WTC11 (cell line): ENCODE data around the gene UPF3A. TPM values are rescaled to one million over a fixed set of nuclear protein-coding genes. Genes with fewer than 3 reads are reported as not detected.

ENCODE experiments used
- ATAC-seq: fragments of 200-7000 bp; cut with Tn5 transposase; 2 replicates; pipeline ENCODE4 v1.10.0; 2021; ENCODE audit warnings: mild to moderate bottlenecking, moderate library complexity
- CTCF ChIA-PET: fragments of 300-600 bp; sonication (Branson Sonifier 250); formaldehyde crosslinking; loops from one replicate; lab custom pipeline; 2021; ENCODE audit warnings: antibody characterized with exemption; lab: Charles Lee
- POLR2A ChIA-PET: fragments of 350-600 bp; sonication (Branson Sonifier 250); formaldehyde crosslinking; loops from one replicate; lab custom pipeline; 2021; ENCODE audit warnings: antibody characterized with exemption; lab: Charles Lee
- DNase-seq: peaks from one replicate; pipeline ENCODE4 v3.0.0; 2021; ENCODE audit warnings: low spot score
- H3K27ac Mint-ChIP-seq: 2 replicates; pipeline ENCODE4 v1.8.0; 2021; ENCODE audit warnings: mixed read lengths
- H3K27me3 Mint-ChIP-seq: 2 replicates; pipeline ENCODE4 v1.8.0; 2021; ENCODE audit warnings: low read depth, mild to moderate bottlenecking, moderate library complexity, mixed read lengths
- H3K36me3 Mint-ChIP-seq: 2 replicates; pipeline ENCODE4 v1.8.0; 2021; ENCODE audit warnings: mixed read lengths
- H3K4me1 Mint-ChIP-seq: 2 replicates; pipeline ENCODE4 v1.8.0; 2022; ENCODE audit warnings: mixed read lengths
- H3K4me3 Mint-ChIP-seq: 2 replicates; pipeline ENCODE4 v1.8.0; 2021; ENCODE audit warnings: mild to moderate bottlenecking, moderate library complexity, mixed read lengths
- H3K9me3 Mint-ChIP-seq: 2 replicates; pipeline ENCODE4 v1.8.0; 2021; ENCODE audit warnings: mixed read lengths
- ATF6 ChIP-seq: sonication (generic); formaldehyde crosslinking; IDR thresholded peaks from 2 replicates; pipeline ENCODE4 v1.8.1; 2023; ENCODE audit warnings: mild to moderate bottlenecking, missing genetic modification reagents
- CREM ChIP-seq: sonication (generic); formaldehyde crosslinking; IDR thresholded peaks from 2 replicates; pipeline ENCODE4 v1.8.1; 2022; ENCODE audit warnings: mild to moderate bottlenecking, missing genetic modification reagents, moderate library complexity
- FOXK1 ChIP-seq: sonication (generic); formaldehyde crosslinking; IDR thresholded peaks from 2 replicates; pipeline ENCODE4 v1.8.0; 2022; ENCODE audit warnings: mild to moderate bottlenecking, moderate library complexity, missing genetic modification reagents
- FOXP1 ChIP-seq: sonication (generic); formaldehyde crosslinking; IDR thresholded peaks from 2 replicates; pipeline ENCODE4 v1.8.0; 2022; ENCODE audit warnings: missing genetic modification reagents, mild to moderate bottlenecking, moderate library complexity, borderline replicate concordance
- HMGA2 ChIP-seq: fragments of 250-450 bp; sonication (Bioruptor Pico); IDR thresholded peaks from 2 replicates; pipeline ENCODE4 v1.4.0; 2021; ENCODE audit warnings: mild to moderate bottlenecking, moderate library complexity
- MAX ChIP-seq: sonication (generic); formaldehyde crosslinking; IDR thresholded peaks from 2 replicates; pipeline ENCODE4 v1.8.0; 2022; ENCODE audit warnings: mild to moderate bottlenecking, missing genetic modification reagents
- MXD4 ChIP-seq: fragments of 250-450 bp; sonication (Bioruptor Pico); IDR thresholded peaks from 2 replicates; pipeline ENCODE4 v1.8.0; 2021; ENCODE audit warnings: mild to moderate bottlenecking, moderate library complexity, borderline replicate concordance
- NFATC4 ChIP-seq: fragments of 250-450 bp; sonication (Bioruptor Pico); IDR thresholded peaks from 2 replicates; pipeline ENCODE4 v1.9.0; 2021; ENCODE audit warnings: mild to moderate bottlenecking
- NFE2L1 ChIP-seq: sonication (generic); formaldehyde crosslinking; IDR thresholded peaks from 2 replicates; pipeline ENCODE4 v1.8.1; 2023; ENCODE audit warnings: missing genetic modification reagents
- SP1 ChIP-seq: sonication (generic); formaldehyde crosslinking; conservative IDR thresholded peaks from 2 replicates; pipeline ENCODE4 v1.8.1; 2022; ENCODE audit warnings: missing genetic modification reagents
- TEAD4 ChIP-seq: sonication (generic); formaldehyde crosslinking; IDR thresholded peaks from 2 replicates; pipeline ENCODE4 v1.8.0; 2022; ENCODE audit warnings: mild to moderate bottlenecking, missing genetic modification reagents
- total RNA-seq: library from RNA; stranded (reverse); gene quantifications from 3 replicates; pipeline ENCODE4 v1.2.3, GENCODE V29; 2021
- TF ChIP-seq, protein P1 (sequence below): fragments of 250-450 bp; sonication (Bioruptor Pico); IDR thresholded peaks from 2 replicates; pipeline ENCODE4 v2.1.2; 2022; ENCODE audit warnings: mild to moderate bottlenecking, moderate library complexity
- TF ChIP-seq, protein P2 (sequence below): sonication (generic); formaldehyde crosslinking; IDR thresholded peaks from 2 replicates; pipeline ENCODE4 v1.8.1; 2022; ENCODE audit warnings: low read depth, missing genetic modification reagents, borderline replicate concordance
- TF ChIP-seq, protein P3 (sequence below): sonication (generic); formaldehyde crosslinking; IDR thresholded peaks from 2 replicates; pipeline ENCODE4 v1.8.0; 2022; ENCODE audit warnings: mild to moderate bottlenecking, missing genetic modification reagents
- TF ChIP-seq, protein P4 (sequence below): sonication (generic); formaldehyde crosslinking; IDR thresholded peaks from 2 replicates; pipeline ENCODE4 v1.8.1; 2022; ENCODE audit warnings: mild to moderate bottlenecking, moderate library complexity, missing genetic modification reagents
- TF ChIP-seq, protein P5 (sequence below): fragments of 250-450 bp; sonication (Bioruptor Pico); IDR thresholded peaks from 2 replicates; pipeline ENCODE4 v1.8.0; 2021; ENCODE audit warnings: mild to moderate bottlenecking
- TF ChIP-seq, protein P6 (sequence below): fragments of 200-600 bp; IDR thresholded peaks from 2 replicates; pipeline ENCODE4 v1.8.0; 2022; ENCODE audit warnings: antibody characterized with exemption

Gene UPF3A
- total RNA-seq, 1 experiment from 2014 or later, result 71.9 TPM

GRCh38 chr13:114279146-114279545 is 2.3 kb upstream of the UPF3A start (continued):
- TF ChIP-seq MAX (no peak), SP1 (CRISPR knock-in tag) (no peak), FOXK1 (no peak), HMGA2 (CRISPR knock-in tag) (no peak)

DNA sequence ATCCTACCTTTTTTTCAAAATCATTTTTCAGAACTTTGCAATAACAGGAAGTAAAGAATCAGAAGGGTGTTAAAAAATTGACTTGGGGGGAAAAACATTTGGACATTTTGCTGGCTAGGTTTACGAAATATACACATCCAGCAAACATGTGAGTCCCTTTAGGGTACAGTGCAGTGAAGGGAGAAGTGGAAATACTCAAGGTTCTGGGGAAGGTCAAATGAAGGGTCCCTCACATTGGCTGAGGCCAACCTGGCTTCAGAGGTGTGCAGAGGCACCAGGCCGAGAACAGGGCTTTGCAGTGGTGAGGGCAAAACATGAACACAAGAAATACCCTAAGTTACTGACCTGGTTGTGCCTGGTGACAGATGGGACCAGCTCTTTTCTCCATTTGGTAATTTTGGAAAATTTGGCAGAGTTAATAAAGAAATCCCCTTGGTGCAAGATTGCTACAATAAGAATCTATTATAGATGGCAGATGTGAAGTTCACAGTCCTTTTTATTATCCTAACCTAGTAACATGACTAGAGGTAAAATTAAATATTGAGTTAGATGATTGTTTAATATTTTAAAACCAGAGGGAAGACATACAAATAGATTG is 1.5 kb upstream of the UPF3A start:
- TF ChIP-seq FOXP1 (CRISPR knock-in tag) (no peak), NFATC4 (CRISPR knock-in tag) (no peak), CREM (CRISPR knock-in tag) (no peak)
- TF ChIP-seq, protein P1, sequence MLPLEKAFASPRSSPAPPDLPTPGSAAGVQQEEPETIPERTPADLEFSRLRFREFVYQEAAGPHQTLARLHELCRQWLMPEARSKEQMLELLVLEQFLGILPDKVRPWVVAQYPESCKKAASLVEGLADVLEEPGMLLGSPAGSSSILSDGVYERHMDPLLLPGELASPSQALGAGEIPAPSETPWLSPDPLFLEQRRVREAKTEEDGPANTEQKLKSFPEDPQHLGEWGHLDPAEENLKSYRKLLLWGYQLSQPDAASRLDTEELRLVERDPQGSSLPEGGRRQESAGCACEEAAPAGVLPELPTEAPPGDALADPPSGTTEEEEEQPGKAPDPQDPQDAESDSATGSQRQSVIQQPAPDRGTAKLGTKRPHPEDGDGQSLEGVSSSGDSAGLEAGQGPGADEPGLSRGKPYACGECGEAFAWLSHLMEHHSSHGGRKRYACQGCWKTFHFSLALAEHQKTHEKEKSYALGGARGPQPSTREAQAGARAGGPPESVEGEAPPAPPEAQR (CRISPR knock-in tag), result no peak
- TF ChIP-seq, protein P2, sequence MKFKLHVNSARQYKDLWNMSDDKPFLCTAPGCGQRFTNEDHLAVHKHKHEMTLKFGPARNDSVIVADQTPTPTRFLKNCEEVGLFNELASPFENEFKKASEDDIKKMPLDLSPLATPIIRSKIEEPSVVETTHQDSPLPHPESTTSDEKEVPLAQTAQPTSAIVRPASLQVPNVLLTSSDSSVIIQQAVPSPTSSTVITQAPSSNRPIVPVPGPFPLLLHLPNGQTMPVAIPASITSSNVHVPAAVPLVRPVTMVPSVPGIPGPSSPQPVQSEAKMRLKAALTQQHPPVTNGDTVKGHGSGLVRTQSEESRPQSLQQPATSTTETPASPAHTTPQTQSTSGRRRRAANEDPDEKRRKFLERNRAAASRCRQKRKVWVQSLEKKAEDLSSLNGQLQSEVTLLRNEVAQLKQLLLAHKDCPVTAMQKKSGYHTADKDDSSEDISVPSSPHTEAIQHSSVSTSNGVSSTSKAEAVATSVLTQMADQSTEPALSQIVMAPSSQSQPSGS (CRISPR knock-in tag), result no peak
- TF ChIP-seq, protein P3, sequence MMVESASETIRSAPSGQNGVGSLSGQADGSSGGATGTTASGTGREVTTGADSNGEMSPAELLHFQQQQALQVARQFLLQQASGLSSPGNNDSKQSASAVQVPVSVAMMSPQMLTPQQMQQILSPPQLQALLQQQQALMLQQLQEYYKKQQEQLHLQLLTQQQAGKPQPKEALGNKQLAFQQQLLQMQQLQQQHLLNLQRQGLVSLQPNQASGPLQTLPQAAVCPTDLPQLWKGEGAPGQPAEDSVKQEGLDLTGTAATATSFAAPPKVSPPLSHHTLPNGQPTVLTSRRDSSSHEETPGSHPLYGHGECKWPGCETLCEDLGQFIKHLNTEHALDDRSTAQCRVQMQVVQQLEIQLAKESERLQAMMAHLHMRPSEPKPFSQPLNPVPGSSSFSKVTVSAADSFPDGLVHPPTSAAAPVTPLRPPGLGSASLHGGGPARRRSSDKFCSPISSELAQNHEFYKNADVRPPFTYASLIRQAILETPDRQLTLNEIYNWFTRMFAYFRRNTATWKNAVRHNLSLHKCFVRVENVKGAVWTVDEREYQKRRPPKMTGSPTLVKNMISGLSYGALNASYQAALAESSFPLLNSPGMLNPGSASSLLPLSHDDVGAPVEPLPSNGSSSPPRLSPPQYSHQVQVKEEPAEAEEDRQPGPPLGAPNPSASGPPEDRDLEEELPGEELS (CRISPR knock-in tag), result no peak
- peak overlapping the region; percentile 92 for H3K27ac Mint-ChIP-seq
- DNase-seq (no peak), ATAC-seq (no peak)
- POLR2A ChIA-PET, result no interaction called here
- no peaks in the 10 kb centered on the region for H3K27me3 Mint-ChIP-seq
- H3K9me3 Mint-ChIP-seq, result no peaks in the 10 kb centered on the region
- H3K36me3 Mint-ChIP-seq, result peaks cover 22% of the 10 kb centered on the region
- H3K4me1 Mint-ChIP-seq, result peaks cover 25% of the 10 kb centered on the region
- peak overlapping the region; percentile 79 for H3K4me3 Mint-ChIP-seq
- CTCF ChIA-PET, result no interaction called here

GRCh38 chr13:114282041-114282670 is 755 bp downstream of the UPF3A start:
- ChIA-PET CTCF (interaction anchor here (0.6 to 1.4 kb wide), 3 partner anchors 54 to 59 kb away, joined by 3 to 4 read pairs (median 3); no protein-coding TSS in a partner anchor), POLR2A (interaction anchor here (1.0 to 1.1 kb wide), 2 partner anchors 32 to 53 kb away, joined by 4 read pairs; partner anchors contain the start of gene CHAMP1)
- peak; percentile 72 for ATAC-seq
- Mint-ChIP-seq H3K36me3 (peaks cover 37% of the 10 kb centered on the region), H3K9me3 (no peaks in the 10 kb centered on the region), H3K27me3 (no peaks in the 10 kb centered on the region), H3K27ac (peak overlapping the region; percentile 97), H3K4me1 (peaks cover 25% of the 10 kb centered on the region), H3K4me3 (peak overlapping the region; percentile 86)
- peak; percentile 55 for DNase-seq
- TF ChIP-seq ATF6 (no peak), MXD4 (no peak), TEAD4 (no peak), NFATC4 (CRISPR knock-in tag) (no peak), NFE2L1 (CRISPR knock-in tag) (no peak), FOXK1 (no peak)
- TF ChIP-seq, protein P4, sequence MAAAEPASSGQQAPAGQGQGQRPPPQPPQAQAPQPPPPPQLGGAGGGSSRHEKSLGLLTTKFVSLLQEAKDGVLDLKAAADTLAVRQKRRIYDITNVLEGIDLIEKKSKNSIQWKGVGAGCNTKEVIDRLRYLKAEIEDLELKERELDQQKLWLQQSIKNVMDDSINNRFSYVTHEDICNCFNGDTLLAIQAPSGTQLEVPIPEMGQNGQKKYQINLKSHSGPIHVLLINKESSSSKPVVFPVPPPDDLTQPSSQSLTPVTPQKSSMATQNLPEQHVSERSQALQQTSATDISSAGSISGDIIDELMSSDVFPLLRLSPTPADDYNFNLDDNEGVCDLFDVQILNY (CRISPR knock-in tag), result no peak
- TF ChIP-seq, protein P5, sequence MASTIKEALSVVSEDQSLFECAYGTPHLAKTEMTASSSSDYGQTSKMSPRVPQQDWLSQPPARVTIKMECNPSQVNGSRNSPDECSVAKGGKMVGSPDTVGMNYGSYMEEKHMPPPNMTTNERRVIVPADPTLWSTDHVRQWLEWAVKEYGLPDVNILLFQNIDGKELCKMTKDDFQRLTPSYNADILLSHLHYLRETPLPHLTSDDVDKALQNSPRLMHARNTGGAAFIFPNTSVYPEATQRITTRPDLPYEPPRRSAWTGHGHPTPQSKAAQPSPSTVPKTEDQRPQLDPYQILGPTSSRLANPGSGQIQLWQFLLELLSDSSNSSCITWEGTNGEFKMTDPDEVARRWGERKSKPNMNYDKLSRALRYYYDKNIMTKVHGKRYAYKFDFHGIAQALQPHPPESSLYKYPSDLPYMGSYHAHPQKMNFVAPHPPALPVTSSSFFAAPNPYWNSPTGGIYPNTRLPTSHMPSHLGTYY (CRISPR knock-in tag), result no peak
- TF ChIP-seq, protein P6, sequence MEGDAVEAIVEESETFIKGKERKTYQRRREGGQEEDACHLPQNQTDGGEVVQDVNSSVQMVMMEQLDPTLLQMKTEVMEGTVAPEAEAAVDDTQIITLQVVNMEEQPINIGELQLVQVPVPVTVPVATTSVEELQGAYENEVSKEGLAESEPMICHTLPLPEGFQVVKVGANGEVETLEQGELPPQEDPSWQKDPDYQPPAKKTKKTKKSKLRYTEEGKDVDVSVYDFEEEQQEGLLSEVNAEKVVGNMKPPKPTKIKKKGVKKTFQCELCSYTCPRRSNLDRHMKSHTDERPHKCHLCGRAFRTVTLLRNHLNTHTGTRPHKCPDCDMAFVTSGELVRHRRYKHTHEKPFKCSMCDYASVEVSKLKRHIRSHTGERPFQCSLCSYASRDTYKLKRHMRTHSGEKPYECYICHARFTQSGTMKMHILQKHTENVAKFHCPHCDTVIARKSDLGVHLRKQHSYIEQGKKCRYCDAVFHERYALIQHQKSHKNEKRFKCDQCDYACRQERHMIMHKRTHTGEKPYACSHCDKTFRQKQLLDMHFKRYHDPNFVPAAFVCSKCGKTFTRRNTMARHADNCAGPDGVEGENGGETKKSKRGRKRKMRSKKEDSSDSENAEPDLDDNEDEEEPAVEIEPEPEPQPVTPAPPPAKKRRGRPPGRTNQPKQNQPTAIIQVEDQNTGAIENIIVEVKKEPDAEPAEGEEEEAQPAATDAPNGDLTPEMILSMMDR, result no peak
